GM19324 (cell line): ENCODE measurements around the gene CAMK2G.
A peak's percentile ranks its signal among the peaks of the same experiment; 100 is the strongest.

Experiments used
- ATAC-seq: cut with Tn5 transposase; IDR thresholded peaks from one replicate; pipeline ENCODE4 v1.9.1; 2021; ENCODE audit warnings: mild to moderate bottlenecking, moderate library complexity; ENCODE audit not compliant: unreplicated experiment, low FRiP score

Gene CAMK2G

DNA sequence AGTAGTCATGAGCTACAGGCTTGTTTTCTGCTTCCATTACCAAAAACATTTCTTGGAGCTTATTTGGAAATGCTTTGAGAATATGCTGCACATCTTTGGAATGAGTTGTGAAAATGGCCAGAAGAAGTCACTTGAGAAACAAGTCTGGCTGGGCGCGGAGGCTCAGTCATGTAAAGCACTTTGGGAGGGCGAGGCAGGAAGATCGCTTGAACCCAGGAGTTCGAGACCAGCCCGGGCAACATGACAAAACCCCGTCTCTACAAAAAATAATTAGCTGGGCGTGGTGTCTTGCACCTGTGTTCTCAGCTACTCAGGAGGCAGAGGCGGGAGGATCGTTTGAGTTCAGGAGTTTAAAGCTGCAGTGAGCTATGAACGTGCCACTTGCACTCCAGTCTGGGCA lies 93.4 kb downstream of the CAMK2G start:
- ATAC-seq = no peak

DNA sequence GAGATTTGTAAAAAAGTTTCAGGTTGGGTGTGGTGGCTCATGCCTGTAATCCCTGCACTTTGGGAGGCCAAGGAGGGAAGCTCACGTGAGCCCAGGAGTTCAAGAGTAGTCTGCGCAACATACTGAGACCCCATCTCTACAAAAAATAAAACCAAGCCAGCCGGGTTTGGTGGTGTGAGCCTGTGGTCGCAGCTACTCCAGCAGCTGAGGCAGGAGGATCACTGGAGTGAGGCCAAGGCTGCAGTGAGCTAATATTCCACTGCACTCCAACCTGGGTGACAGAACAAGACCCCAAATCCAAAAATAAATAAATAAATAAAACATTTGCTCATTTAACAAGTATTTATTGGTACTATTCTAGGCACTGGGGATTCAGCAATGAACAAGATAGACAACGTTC lies 94.1 kb downstream of the CAMK2G start:
- ATAC-seq = no peak

- ATAC-seq = no peak
Measured at GRCh38 chr10:73779539-73780197, 94.7 kb downstream of the CAMK2G start.

- ATAC-seq = no peak
Measured at GRCh38 chr10:73779018-73779417, 95.3 kb downstream of the CAMK2G start.

DNA sequence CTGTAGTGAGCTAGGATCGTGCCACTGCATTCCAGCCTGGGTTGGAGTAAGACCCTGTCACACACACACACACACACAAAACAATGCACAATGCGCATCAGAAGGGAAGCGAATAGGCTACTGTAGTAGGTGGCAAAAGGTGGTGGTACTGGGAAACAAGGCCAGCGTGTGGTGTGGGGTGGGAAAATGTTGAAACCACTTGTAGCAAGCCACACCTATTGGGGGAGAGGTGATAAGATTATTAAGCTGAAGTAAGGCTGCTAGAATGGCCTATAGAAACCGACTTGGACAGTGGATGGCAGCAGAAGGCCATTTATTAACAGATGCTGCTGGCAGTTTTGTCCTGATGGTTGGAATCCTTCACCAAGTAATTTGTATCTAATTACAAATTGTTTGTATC lies 99.7 kb downstream of the CAMK2G start:
- ATAC-seq = no peak

- no peak for ATAC-seq
Measured at GRCh38 chr10:73773152-73773879, 101.0 kb downstream of the CAMK2G start.

- peak; percentile 63 for ATAC-seq
Measured at GRCh38 chr10:73772281-73773151, 101.8 kb downstream of the CAMK2G start.

DNA sequence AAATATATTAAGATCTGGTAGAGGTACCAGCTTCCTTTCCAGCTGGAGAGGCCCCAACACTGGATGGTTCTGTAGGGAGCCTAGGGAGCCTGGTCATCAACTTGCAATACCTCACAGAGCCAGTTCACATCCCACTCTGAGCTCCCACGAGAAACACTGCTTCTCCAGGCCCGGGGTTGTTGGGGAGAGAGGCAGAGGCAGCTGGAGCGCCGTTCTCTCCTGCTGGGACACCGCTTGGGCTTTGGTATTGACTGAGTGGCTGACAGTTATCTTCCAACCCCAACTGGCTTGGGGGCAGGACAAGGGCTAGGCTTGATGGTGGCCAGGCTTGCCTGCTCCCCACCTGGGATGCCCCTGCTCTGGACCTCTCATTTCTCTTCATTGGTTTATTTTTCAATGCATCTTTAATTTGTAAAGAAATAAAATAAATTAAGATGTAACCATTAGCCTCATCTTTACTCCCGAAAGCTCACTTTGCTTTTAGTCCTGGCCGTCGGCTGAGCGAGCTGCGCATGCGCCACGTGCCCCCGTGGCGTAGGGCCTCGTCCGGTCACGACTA lies 102.6 kb downstream of the CAMK2G start:
- ATAC-seq = peak; percentile 44

GRCh38 chr10:73769396-73769795 lies 105.0 kb downstream of the CAMK2G start:
- no peak for ATAC-seq

DNA sequence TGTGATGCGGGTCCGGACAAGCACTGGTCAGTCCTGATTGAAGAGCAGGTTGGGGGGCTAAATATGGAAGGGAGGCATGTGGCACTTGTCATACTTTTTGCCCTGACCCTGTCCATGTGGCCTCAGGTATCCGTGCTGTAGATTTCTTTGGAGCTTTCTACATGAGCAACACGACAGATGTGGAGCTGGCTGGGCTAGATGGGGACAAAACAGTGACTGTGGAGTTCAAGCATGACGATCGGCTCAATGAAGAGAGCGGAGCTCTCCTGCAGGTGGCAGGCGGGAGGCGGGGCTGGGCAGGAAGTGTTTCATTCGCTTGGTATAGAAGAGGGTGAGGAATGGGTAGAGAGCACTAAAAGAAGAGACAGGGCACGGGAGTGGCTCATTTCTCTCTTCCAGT lies 105.5 kb downstream of the CAMK2G start:
- no peak for ATAC-seq

DNA sequence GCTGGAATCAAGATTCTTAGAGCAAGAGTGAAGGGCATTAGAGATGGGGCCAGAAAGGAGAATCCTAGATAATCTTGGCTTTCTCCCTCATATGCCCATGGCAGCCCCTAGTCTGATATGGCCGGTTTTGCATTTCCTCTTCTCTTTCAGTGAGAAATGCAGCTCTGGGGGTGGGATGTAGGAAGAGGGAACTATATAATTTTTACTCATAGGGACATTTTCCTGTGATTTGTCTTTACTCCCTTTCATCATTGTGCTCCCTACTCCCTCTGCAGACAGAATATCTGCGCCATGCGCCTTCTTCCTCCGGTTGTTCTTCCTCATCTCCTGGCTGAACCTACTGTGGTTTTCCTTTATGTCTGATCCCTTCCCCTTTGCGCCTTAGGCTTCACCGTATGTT lies 109.3 kb downstream of the CAMK2G start:
- no peak for ATAC-seq

DNA sequence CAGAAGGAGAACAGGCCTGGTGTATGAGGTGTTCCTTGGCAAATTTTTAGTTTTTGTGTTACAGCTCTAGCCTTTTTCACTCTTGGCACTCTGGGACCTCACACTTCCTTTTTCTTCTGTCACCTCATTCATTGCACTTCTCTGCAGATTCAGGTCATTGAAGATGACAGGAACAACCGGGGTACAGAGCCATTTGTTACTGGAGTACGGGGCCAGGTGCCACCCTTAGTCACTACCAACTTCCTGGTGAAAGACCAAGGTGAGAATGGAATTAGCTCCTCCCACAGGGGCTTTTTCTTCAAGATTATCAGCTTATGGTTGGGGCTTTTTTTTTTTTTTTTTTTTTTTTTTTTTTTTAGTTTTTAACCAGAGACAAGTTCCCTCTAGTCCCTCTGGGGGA lies 111.0 kb downstream of the CAMK2G start:
- ATAC-seq = no peak

DNA sequence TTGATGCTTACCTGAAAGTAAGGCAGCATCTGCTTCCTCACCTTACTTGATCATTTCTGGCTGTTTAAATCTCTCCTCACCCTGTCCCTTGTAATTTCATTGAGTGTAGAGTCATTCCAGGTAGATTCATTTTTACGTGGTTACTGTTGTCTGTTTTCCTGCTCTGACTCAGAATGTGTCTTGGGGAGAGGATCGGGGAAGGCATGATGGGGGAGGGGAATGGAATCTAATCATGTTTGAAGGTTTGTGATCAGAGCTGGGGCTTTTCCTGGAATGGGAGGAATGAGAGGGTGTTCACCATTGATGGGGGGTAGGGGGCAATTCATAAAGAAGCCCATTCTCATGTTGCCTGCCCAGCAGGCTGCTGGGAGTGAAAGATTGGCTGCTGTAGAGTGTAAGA lies 111.4 kb downstream of the CAMK2G start:
- ATAC-seq = no peak
